NOMO-1 (cell line): Measurements from ENCODE around the gene NRXN3.

ENCODE experiments used
- DNase-seq, 2 experiments: peaks; one replicate each; lab custom pipeline; 2025; ENCODE audit not compliant: unreplicated experiment in 2 of 2; lab: John Stamatoyannopoulos, UW

NRXN3 gene

GRCh38 chr14:79419571-79420327, 1249.6 kb downstream of the NRXN3 start:
- DNase-seq, result no peak

GRCh38 chr14:79420725-79421124, 1250.6 kb downstream of the NRXN3 start:
- no peak for DNase-seq

- DNase-seq, result no peak
Observed at GRCh38 chr14:79421811-79422210, 1251.6 kb downstream of the NRXN3 start.

- DNase-seq, result no peak
Observed at GRCh38 chr14:79424462-79424861, 1254.3 kb downstream of the NRXN3 start.

- no peak for DNase-seq
Observed at GRCh38 chr14:79426103-79426755, 1256.1 kb downstream of the NRXN3 start.

GRCh38 chr14:79432640-79433039, 1262.5 kb downstream of the NRXN3 start:
- DNase-seq, result no peak

GRCh38 chr14:79436335-79436734, 1266.2 kb downstream of the NRXN3 start:
- DNase-seq, result no peak

- DNase-seq, result no peak
Observed at GRCh38 chr14:79437951-79438350, 1267.8 kb downstream of the NRXN3 start.

GRCh38 chr14:79438696-79439342, 1268.6 kb downstream of the NRXN3 start:
- no peak for DNase-seq

GRCh38 chr14:79442786-79443185, 1272.6 kb downstream of the NRXN3 start:
- DNase-seq, result no peak

GRCh38 chr14:79443602-79444001, 1273.4 kb downstream of the NRXN3 start:
- no peak for DNase-seq

- no peak for DNase-seq
Observed at GRCh38 chr14:79448960-79449359, 1278.8 kb downstream of the NRXN3 start.

GRCh38 chr14:79451601-79452000, 1281.4 kb downstream of the NRXN3 start:
- no peak for DNase-seq

GRCh38 chr14:79453276-79453675, 1283.1 kb downstream of the NRXN3 start:
- DNase-seq, result no peak

GRCh38 chr14:79464468-79464867, 1294.3 kb downstream of the NRXN3 start:
- DNase-seq, result no peak

- no peak for DNase-seq
Observed at GRCh38 chr14:79465651-79466050, 1295.5 kb downstream of the NRXN3 start.

GRCh38 chr14:79466938-79467527, 1296.9 kb downstream of the NRXN3 start:
- DNase-seq, result no peak

GRCh38 chr14:79467835-79468234, 1297.7 kb downstream of the NRXN3 start:
- DNase-seq, result no peak

GRCh38 chr14:79468486-79468885, 1298.3 kb downstream of the NRXN3 start:
- no peak for DNase-seq

GRCh38 chr14:79473651-79474050, 1303.5 kb downstream of the NRXN3 start:
- no peak for DNase-seq

- DNase-seq, result no peak
Observed at GRCh38 chr14:79475887-79476532, 1305.8 kb downstream of the NRXN3 start.
